Right ventricle myocardium inferior (tissue), 1 donor: ENCODE measurements around the gene USP6NL. TPM values are rescaled to one million over a fixed set of nuclear protein-coding genes. Genes with fewer than 3 reads are reported as not detected.

Experiments used
- ATAC-seq: fragments of 200-7000 bp; cut with Tn5 transposase; one replicate; pipeline ENCODE4 v1.9.1; 2020; ENCODE audit warnings: mild to moderate bottlenecking, moderate library complexity
- DNase-seq: peaks from one replicate; pipeline ENCODE4 v3.0.0; 2021; ENCODE audit errors: missing footprints
- intact Hi-C: fragments of 100-400 bp; cut with DNase I; formaldehyde crosslinking; loops from one replicate; pipeline ENCODE4 v1.11.0; 2022
- total RNA-seq: library from RNA; stranded (reverse); fragmentation: NEBNext Ultra II Directional; extraction: Animal tissue kit (Norgen Biotek cat#: 25700); gene quantifications from one replicate; pipeline ENCODE4 v1.2.1, GENCODE V29; 2021
- donor health status: DM: no; HTN: yes; CAD: no; lungs with severe emphysema.

Gene USP6NL
- total RNA-seq, 1 donor from 2014 or later, result 6.4 TPM

GRCh38 chr10:11601670-11602069, 9.8 kb downstream of the USP6NL start:
- intact Hi-C loops, result no loop called here
- no peak for DNase-seq
- ATAC-seq, result no peak

- DNase-seq (no peak), ATAC-seq (no peak)
- intact Hi-C loops, result no loop called here
These were observed 11.2 kb downstream of the USP6NL start for GRCh38 chr10:11600280-11600679.

GRCh38 chr10:11598712-11599397, 12.6 kb downstream of the USP6NL start:
- intact Hi-C loops, result no loop called here
- DNase-seq (no peak), ATAC-seq (no peak)

- intact Hi-C loops, result no loop called here
- ATAC-seq, result no peak
- no peak for DNase-seq
These were observed 14.0 kb downstream of the USP6NL start for GRCh38 chr10:11597470-11597869.

GRCh38 chr10:11595395-11595692, 16.1 kb downstream of the USP6NL start:
- no peak for DNase-seq
- intact Hi-C loops, result no loop called here
- no peak for ATAC-seq

- no peak for ATAC-seq
- intact Hi-C loops, result no loop called here
These were observed 16.7 kb downstream of the USP6NL start for GRCh38 chr10:11594589-11595394.

GRCh38 chr10:11593612-11594011, 17.8 kb downstream of the USP6NL start:
- DNase-seq (no peak), ATAC-seq (no peak)
- intact Hi-C loops, result no loop called here

More at GRCh38 chr10:11594589-11595394, 16.7 kb downstream of the USP6NL start:
- no peak for DNase-seq

GRCh38 chr10:11589738-11590137, 21.7 kb downstream of the USP6NL start:
- DNase-seq (no peak), ATAC-seq (no peak)
- intact Hi-C loops, result no loop called here

GRCh38 chr10:11588873-11589574, 22.4 kb downstream of the USP6NL start:
- DNase-seq (no peak), ATAC-seq (no peak)
- intact Hi-C loops, result no loop called here

- DNase-seq (no peak), ATAC-seq (no peak)
- intact Hi-C loops, result no loop called here
These were observed 23.7 kb downstream of the USP6NL start for GRCh38 chr10:11587722-11588259.

- DNase-seq (no peak), ATAC-seq (no peak)
- intact Hi-C loops, result no loop called here
These were observed 25.3 kb downstream of the USP6NL start for GRCh38 chr10:11586170-11586569.

- ATAC-seq (no peak), DNase-seq (no peak)
- intact Hi-C loops, result no loop called here
These were observed 30.2 kb downstream of the USP6NL start for GRCh38 chr10:11581213-11581612.

GRCh38 chr10:11579885-11580284, 31.6 kb downstream of the USP6NL start:
- intact Hi-C loops, result no loop called here
- ATAC-seq, result no peak
- no peak for DNase-seq

- intact Hi-C loops, result no loop called here
- DNase-seq (no peak), ATAC-seq (no peak)
These were observed 32.6 kb downstream of the USP6NL start for GRCh38 chr10:11578802-11579255.

- intact Hi-C loops, result no loop called here
- no peak for ATAC-seq
- no peak for DNase-seq
These were observed 35.2 kb downstream of the USP6NL start for GRCh38 chr10:11576092-11576809.

GRCh38 chr10:11573497-11573896, 38.0 kb downstream of the USP6NL start:
- DNase-seq, result no peak
- ATAC-seq, result peak; percentile 52
- intact Hi-C loops, result no loop called here

GRCh38 chr10:11570751-11571150, 40.7 kb downstream of the USP6NL start:
- intact Hi-C loops, result no loop called here
- DNase-seq (no peak), ATAC-seq (no peak)

GRCh38 chr10:11569471-11569870, 42.0 kb downstream of the USP6NL start:
- DNase-seq, result no peak
- intact Hi-C loops, result no loop called here
- ATAC-seq, result no peak

GRCh38 chr10:11568578-11568977, 42.9 kb downstream of the USP6NL start:
- DNase-seq, result no peak
- ATAC-seq, result no peak
- intact Hi-C loops, result no loop called here
